Thyroid gland (tissue), 4 donors: ENCODE results near the gene SERPINA3. TPM values are rescaled to one million over a fixed set of nuclear protein-coding genes. Genes with fewer than 3 reads are reported as not detected.

ENCODE experiments used
- DNase-seq, 2 donors: peaks; one replicate each; pipeline ENCODE4 v3.0.0-alpha.2; 2019
- H3K27ac ChIP-seq, 3 donors: fragments of 200-600 bp; sonication (generic); 1 replicate in 2 of 3; 2 replicates in 1 of 3; pipeline ENCODE4 v1.5.1; 2016 to 2019; ENCODE audit warnings: mild to moderate bottlenecking in 1 of 3, moderate library complexity in 1 of 3
- H3K27me3 ChIP-seq: fragments of 200-600 bp; sonication (generic); one replicate; pipeline ENCODE4 v1.5.1; 2019
- H3K36me3 ChIP-seq, 2 donors: fragments of 200-600 bp; sonication (generic); one replicate each; pipeline ENCODE4 v1.5.1; 2016 to 2019
- H3K4me1 ChIP-seq, 2 donors: fragments of 200-600 bp; sonication (generic); one replicate each; pipeline ENCODE4 v1.5.1; 2017 to 2019
- H3K4me3 ChIP-seq, 3 donors: fragments of 200-600 bp; sonication (generic); replicated peaks in 1 of 3; 1 replicate in 2 of 3; 2 replicates in 1 of 3; pipeline ENCODE4 v1.5.1; 2016; ENCODE audit warnings: mild to moderate bottlenecking in 1 of 3
- H3K9me3 ChIP-seq: fragments of 200-600 bp; sonication (generic); one replicate; pipeline ENCODE4 v1.5.1; 2017
- POLR2A ChIP-seq, 2 donors: fragments of 450-650 bp; IDR thresholded peaks; one replicate each; pipeline ENCODE4 v1.6.1; 2017; ENCODE audit warnings: antibody characterized with exemption in 2 of 2, mild to moderate bottlenecking in 2 of 2, moderate library complexity in 1 of 2
- WGBS, 2 donors: methylation state at CpG; one replicate each; pipeline ENCODE4 v1.1.5; 2017; 5-methylcytosine and 5-hydroxymethylcytosine counted together
- intact Hi-C: fragments of 100-400 bp; cut with DNase I; formaldehyde crosslinking; loops from one replicate; pipeline ENCODE4 v1.15.1; 2023
- total RNA-seq, 4 donors: library from RNA; depleted of rRNA; stranded (reverse); fragments of >200 nt; gene quantifications; one replicate each; pipeline ENCODE4 v1.2.3, GENCODE V29; 2016
- TF ChIP-seq, protein P1 (sequence below), 6 experiments: fragments of 200-600 bp in 3 of 6; fragments of 450-650 bp in 3 of 6; sonication (generic) in 3 of 6; IDR thresholded peaks; one replicate each; pipeline ENCODE4 v1.5.1; 2016 to 2019; ENCODE audit warnings: antibody characterized with exemption in 6 of 6, mild to moderate bottlenecking in 2 of 6, inconsistent platforms in 1 of 6, moderate library complexity in 1 of 6

SERPINA3 gene
- total RNA-seq, 4 donors from 2014 or later = 16.3 to 200 (median 91.1) TPM

GRCh38 chr14:94670692-94671285 is 58.6 kb downstream of the SERPINA3 start:
- Histone ChIP-seq H3K9me3 (no peaks in the 10 kb centered on the region), H3K27ac (no peak overlapping the region), H3K4me1 (no peaks in the 10 kb centered on the region), H3K36me3 (no peaks in the 10 kb centered on the region), H3K4me3 (no peak overlapping the region), H3K27me3 (no peaks in the 10 kb centered on the region)
- no peak for DNase-seq
- no peak for TF ChIP-seq POLR2A (IDR thresholded peaks at IDR 0.05)
- intact Hi-C loops = no loop called here
- WGBS, 2 donors = 75 to 82% methylated on average over 11 of the region's 11 CpGs

GRCh38 chr14:94671870-94672444 is 59.8 kb downstream of the SERPINA3 start:
- Histone ChIP-seq H3K9me3 (no peaks in the 10 kb centered on the region), H3K4me3 (no peak overlapping the region), H3K27me3 (no peaks in the 10 kb centered on the region), H3K4me1 (no peaks in the 10 kb centered on the region), H3K27ac (no peak overlapping the region), H3K36me3 (no peaks in the 10 kb centered on the region)
- intact Hi-C loops = no loop called here
- DNase-seq = no peak
- WGBS, 2 donors = 70 to 84% methylated on average over 3 to 7 of the region's 7 CpGs
- TF ChIP-seq, protein P1, sequence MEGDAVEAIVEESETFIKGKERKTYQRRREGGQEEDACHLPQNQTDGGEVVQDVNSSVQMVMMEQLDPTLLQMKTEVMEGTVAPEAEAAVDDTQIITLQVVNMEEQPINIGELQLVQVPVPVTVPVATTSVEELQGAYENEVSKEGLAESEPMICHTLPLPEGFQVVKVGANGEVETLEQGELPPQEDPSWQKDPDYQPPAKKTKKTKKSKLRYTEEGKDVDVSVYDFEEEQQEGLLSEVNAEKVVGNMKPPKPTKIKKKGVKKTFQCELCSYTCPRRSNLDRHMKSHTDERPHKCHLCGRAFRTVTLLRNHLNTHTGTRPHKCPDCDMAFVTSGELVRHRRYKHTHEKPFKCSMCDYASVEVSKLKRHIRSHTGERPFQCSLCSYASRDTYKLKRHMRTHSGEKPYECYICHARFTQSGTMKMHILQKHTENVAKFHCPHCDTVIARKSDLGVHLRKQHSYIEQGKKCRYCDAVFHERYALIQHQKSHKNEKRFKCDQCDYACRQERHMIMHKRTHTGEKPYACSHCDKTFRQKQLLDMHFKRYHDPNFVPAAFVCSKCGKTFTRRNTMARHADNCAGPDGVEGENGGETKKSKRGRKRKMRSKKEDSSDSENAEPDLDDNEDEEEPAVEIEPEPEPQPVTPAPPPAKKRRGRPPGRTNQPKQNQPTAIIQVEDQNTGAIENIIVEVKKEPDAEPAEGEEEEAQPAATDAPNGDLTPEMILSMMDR (IDR thresholded peaks at IDR 0.05) = no peak
- TF ChIP-seq POLR2A (IDR thresholded peaks at IDR 0.05) = no peak

DNA sequence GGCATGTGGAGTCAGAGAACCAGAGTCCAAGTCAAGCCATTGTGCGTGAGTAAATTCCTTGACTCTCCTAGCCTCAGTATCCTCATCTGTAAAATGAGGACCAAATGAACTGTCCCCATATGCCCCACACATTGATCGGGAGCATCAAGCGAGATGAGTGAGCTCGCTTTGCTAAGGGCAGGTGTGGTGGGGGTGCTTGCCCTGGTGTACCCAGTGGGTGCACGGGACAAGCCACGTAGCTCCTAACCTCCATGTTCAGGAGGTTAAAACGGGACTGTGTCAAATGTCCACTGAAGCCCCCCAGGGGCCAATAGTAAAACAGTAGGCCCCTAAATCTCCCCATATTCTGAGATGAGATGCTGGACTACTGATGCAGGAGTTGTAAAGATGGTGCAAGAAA is 60.9 kb downstream of the SERPINA3 start:
- no peaks in the 10 kb centered on the region for H3K4me1 ChIP-seq
- DNase-seq = no peak
- intact Hi-C loops = no loop called here
- H3K9me3 ChIP-seq = no peaks in the 10 kb centered on the region
- H3K27ac ChIP-seq = no peak overlapping the region
- no peaks in the 10 kb centered on the region for H3K36me3 ChIP-seq
- TF ChIP-seq, protein P1 (IDR thresholded peaks at IDR 0.05) = no peak
- no peak for TF ChIP-seq POLR2A (IDR thresholded peaks at IDR 0.05)
- H3K27me3 ChIP-seq = no peaks in the 10 kb centered on the region
- H3K4me3 ChIP-seq = no peak overlapping the region
- WGBS, 2 donors = 92 to 96% methylated on average over 7 of the region's 7 CpGs

Other genes starting within 250 kb of the SERPINA3 start
- not detected for gene SERPINA2, start 245.7 kb upstream of the SERPINA3 start, total RNA-seq
- gene SERPINA1, start 223.8 kb upstream of the SERPINA3 start, total RNA-seq = 10 to 100 TPM; 10.5 to 25.4 (median 18.9) TPM
- gene SERPINA11, start 159.6 kb upstream of the SERPINA3 start, total RNA-seq = not detected
- not detected for gene SERPINA9, start 136.2 kb upstream of the SERPINA3 start, total RNA-seq
- not detected for gene SERPINA12, start 102.9 kb upstream of the SERPINA3 start, total RNA-seq
- not detected for gene SERPINA4, start 50.9 kb upstream of the SERPINA3 start, total RNA-seq
- 1 to 10 TPM; 1.3 to 6.6 (median 2.9) TPM for gene SERPINA5, start 31.0 kb upstream of the SERPINA3 start, total RNA-seq
- 10 to 100 TPM in 1 of 4 donors, 1 to 10 TPM in 3; 3.6 to 11.0 (median 4.7) TPM for gene GSC, start 157.7 kb downstream of the SERPINA3 start, total RNA-seq